PC-9 (cell line): ENCODE data around the gene PAPSS2. TPM values are rescaled to one million over a fixed set of nuclear protein-coding genes. Genes with fewer than 3 reads are reported as not detected.

Source experiments
- BruUV-seq: library from RNA; stranded (reverse); fragments of 400-500 nt; replicated peaks from 2 replicates; lab custom pipeline; 2021; lab: Mats Ljungman, UMichigan
- CTCF ChIA-PET: fragments of 300-600 bp; sonication (Branson Sonifier 250); formaldehyde crosslinking; loops from one replicate; lab custom pipeline; 2022; ENCODE audit warnings: antibody characterized with exemption; lab: Charles Lee
- POLR2A ChIA-PET: fragments of 300-600 bp; sonication (Branson Sonifier 250); formaldehyde crosslinking; loops from one replicate; lab custom pipeline; 2022; ENCODE audit warnings: antibody characterized with exemption; ENCODE audit not compliant: unreplicated experiment; lab: Charles Lee
- DNase-seq, 2 experiments: peaks; one replicate each; pipeline versions ENCODE4 v3.0.0 to v3.0.0-alpha.2; 2015 to 2022; ENCODE audit warnings: mixed read lengths in 1 of 2
- H2AFZ ChIP-seq: fragments of 200-600 bp; sonication (generic); 2 replicates; pipeline ENCODE4 v1.8.1; 2017; ENCODE audit warnings: antibody characterized with exemption
- H3F3A ChIP-seq: fragments of 200-600 bp; sonication (generic); 2 replicates; pipeline ENCODE4 v1.8.1; 2017; ENCODE audit warnings: antibody characterized with exemption, mild to moderate bottlenecking, low read depth; ENCODE audit not compliant: insufficient read depth
- H3K27ac ChIP-seq: fragments of 200-600 bp; sonication (generic); 2 replicates; pipeline ENCODE4 v1.6.1; 2016; ENCODE audit warnings: mixed run types
- H3K27me3 ChIP-seq: fragments of 200-600 bp; sonication (generic); 2 replicates; pipeline ENCODE4 v1.6.1; 2016; ENCODE audit warnings: low read depth, mixed run types; ENCODE audit not compliant: insufficient read depth
- H3K36me3 ChIP-seq: fragments of 200-600 bp; sonication (generic); 2 replicates; pipeline ENCODE4 v1.6.1; 2016; ENCODE audit warnings: low read depth, mixed run types
- H3K4me1 ChIP-seq: fragments of 200-600 bp; sonication (generic); replicated peaks from 2 replicates; pipeline ENCODE4 v1.6.1; 2016; ENCODE audit warnings: mixed run types; ENCODE audit not compliant: insufficient read depth
- H3K4me2 ChIP-seq: fragments of 200-600 bp; sonication (generic); 2 replicates; pipeline ENCODE4 v1.6.1; 2017; ENCODE audit warnings: mixed run types
- H3K4me3 ChIP-seq: fragments of 200-600 bp; sonication (generic); 2 replicates; pipeline ENCODE4 v1.6.1; 2016; ENCODE audit warnings: mixed run types
- H3K79me2 ChIP-seq: fragments of 200-600 bp; sonication (generic); 2 replicates; pipeline ENCODE4 v1.6.1; 2017; ENCODE audit warnings: low read depth, mixed run types
- H3K9me2 ChIP-seq: fragments of 200-600 bp; sonication (generic); 2 replicates; pipeline ENCODE4 v1.8.1; 2017; ENCODE audit warnings: mild to moderate bottlenecking; ENCODE audit not compliant: insufficient read depth
- H3K9me3 ChIP-seq: fragments of 200-600 bp; sonication (generic); 2 replicates; pipeline ENCODE4 v1.8.1; 2016; ENCODE audit warnings: low read depth; ENCODE audit not compliant: insufficient read depth
- H4K20me1 ChIP-seq: fragments of 200-600 bp; sonication (generic); 2 replicates; pipeline ENCODE4 v1.8.1; 2017; ENCODE audit not compliant: insufficient read depth
- EZH2 ChIP-seq: fragments of 200-600 bp; sonication (generic); IDR thresholded peaks from 2 replicates; pipeline ENCODE4 v1.8.0; 2017; ENCODE audit warnings: antibody characterized with exemption, low read depth
- intact Hi-C: fragments of 100-400 bp; cut with micrococcal nuclease; formaldehyde crosslinking; loops from one replicate; pipeline ENCODE4 v1.10.0; 2022; ENCODE audit not compliant: unreplicated experiment
- total RNA-seq: library from RNA; stranded (reverse); gene quantifications from 2 replicates; pipeline ENCODE4 v1.2.3, GENCODE V29; 2021
- TF ChIP-seq, protein P1 (sequence below): fragments of 200-600 bp; sonication (generic); conservative IDR thresholded peaks from 2 replicates; pipeline ENCODE4 v1.6.1; 2017; ENCODE audit warnings: mixed run types, antibody characterized with exemption, mild to moderate bottlenecking, moderate library complexity

PAPSS2 gene
- total RNA-seq, 1 experiment from 2014 or later = 37.4 TPM

DNA sequence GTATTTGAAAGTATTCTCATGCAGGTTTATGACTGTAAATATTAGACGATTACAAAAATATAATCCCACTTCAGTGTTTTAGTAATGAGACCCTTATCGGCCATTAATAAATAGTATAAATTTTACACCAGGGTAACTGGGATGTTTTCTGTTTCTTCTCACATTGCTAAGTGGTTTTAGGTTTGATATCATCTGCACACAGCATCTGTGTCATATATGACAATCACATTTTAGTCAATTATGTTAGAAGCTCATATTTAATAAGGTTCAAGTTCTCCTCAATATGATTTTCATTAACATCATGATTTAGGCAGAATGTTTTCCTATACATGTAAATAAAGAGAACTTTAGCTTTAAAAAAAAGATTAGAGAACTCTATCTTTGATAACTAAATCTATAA, 91.6 kb downstream of the PAPSS2 start:
- H3K27ac ChIP-seq = no peak overlapping the region
- H3F3A ChIP-seq = peaks cover 6% of the 10 kb centered on the region; the same call in 1 of the 2 replicates
- no peaks in the 10 kb centered on the region; the same call in 1 of the 2 replicates for H3K36me3 ChIP-seq
- H3K9me2 ChIP-seq = no peaks in the 10 kb centered on the region
- no peaks in the 10 kb centered on the region for H3K27me3 ChIP-seq
- no peak for DNase-seq
- TF ChIP-seq, protein P1, sequence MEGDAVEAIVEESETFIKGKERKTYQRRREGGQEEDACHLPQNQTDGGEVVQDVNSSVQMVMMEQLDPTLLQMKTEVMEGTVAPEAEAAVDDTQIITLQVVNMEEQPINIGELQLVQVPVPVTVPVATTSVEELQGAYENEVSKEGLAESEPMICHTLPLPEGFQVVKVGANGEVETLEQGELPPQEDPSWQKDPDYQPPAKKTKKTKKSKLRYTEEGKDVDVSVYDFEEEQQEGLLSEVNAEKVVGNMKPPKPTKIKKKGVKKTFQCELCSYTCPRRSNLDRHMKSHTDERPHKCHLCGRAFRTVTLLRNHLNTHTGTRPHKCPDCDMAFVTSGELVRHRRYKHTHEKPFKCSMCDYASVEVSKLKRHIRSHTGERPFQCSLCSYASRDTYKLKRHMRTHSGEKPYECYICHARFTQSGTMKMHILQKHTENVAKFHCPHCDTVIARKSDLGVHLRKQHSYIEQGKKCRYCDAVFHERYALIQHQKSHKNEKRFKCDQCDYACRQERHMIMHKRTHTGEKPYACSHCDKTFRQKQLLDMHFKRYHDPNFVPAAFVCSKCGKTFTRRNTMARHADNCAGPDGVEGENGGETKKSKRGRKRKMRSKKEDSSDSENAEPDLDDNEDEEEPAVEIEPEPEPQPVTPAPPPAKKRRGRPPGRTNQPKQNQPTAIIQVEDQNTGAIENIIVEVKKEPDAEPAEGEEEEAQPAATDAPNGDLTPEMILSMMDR = no peak
- TF ChIP-seq EZH2 = no peak
- POLR2A ChIA-PET = no interaction called here
- no TSS peak for BruUV-seq
- H3K4me2 ChIP-seq = no peak overlapping the region
- no peaks in the 10 kb centered on the region for H3K79me2 ChIP-seq
- H4K20me1 ChIP-seq = no peaks in the 10 kb centered on the region
- intact Hi-C loops = no loop called here
- H3K4me1 ChIP-seq = no peaks in the 10 kb centered on the region
- CTCF ChIA-PET = no interaction called here
- no peak overlapping the region for H2AFZ ChIP-seq
- no peak overlapping the region for H3K4me3 ChIP-seq
- no peaks in the 10 kb centered on the region for H3K9me3 ChIP-seq

DNA sequence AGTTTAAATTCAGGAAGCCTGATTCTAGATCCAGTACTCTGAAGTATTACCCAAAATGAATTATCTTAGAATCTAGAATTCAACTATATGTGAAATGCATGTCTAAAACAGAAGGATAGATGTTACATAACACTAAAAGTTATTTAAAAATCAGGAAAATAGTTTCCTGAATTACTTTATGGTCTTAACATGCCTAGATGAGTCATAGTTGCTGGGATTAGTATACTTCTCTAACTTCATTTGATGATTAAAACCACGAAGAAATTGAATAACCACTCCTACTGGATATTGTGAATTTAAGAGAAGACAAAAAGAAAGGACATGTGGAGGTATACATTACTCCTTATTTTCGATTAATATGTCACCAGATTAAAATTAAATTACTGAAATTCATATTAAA, 92.9 kb downstream of the PAPSS2 start:
- H3K4me2 ChIP-seq = no peak overlapping the region
- H3K27me3 ChIP-seq = no peaks in the 10 kb centered on the region
- H3K27ac ChIP-seq = no peak overlapping the region
- BruUV-seq = no TSS peak
- TF ChIP-seq, protein P1 = no peak
- TF ChIP-seq EZH2 = no peak
- no peaks in the 10 kb centered on the region for H3K4me1 ChIP-seq
- H3K36me3 ChIP-seq = no peaks in the 10 kb centered on the region; the same call in 1 of the 2 replicates
- no peaks in the 10 kb centered on the region for H3K9me2 ChIP-seq
- H3K9me3 ChIP-seq = no peaks in the 10 kb centered on the region
- no peaks in the 10 kb centered on the region for H3K79me2 ChIP-seq
- no peak for DNase-seq
- peaks cover 6% of the 10 kb centered on the region; the same call in 1 of the 2 replicates for H3F3A ChIP-seq
- intact Hi-C loops = no loop called here
- CTCF ChIA-PET = no interaction called here
- H2AFZ ChIP-seq = no peak overlapping the region
- H4K20me1 ChIP-seq = no peaks in the 10 kb centered on the region
- H3K4me3 ChIP-seq = no peak overlapping the region
- POLR2A ChIA-PET = no interaction called here

DNA sequence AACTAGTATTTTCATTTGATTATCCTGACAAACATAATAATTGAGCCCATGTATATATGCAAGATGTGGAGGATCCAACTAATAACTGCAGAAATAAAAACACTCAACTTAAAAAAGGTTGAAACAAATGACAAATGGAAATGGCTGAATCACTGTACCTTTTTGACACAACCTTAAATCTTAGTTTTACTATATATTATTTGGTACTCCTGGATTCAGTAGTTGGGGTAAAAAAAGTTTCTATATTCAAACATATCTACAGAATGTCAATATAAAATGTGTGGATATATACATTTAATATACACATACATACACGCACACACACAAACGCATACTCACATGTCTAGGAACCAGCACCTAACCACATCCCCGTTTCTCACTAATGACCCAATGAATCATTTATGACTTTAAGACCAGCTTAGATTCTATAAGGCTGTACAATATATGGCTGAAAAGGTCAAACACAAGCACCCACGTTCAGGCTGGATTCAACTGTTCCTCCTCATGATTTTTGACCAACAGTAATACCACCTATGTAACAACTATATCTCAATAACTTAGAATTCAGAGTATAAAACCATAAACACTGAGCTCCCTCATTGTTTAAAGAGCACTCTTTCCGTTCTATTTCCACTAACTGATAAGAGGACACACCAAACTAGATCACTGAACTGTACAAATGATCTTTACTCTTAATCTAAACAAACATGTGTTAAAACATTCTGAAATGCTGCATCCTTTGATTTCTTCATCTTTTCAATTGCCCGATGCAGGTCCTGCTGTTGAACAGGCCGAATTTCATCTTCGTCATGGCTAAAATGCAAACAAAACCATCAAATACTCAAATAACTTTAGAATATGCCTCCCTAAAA, 94.6 kb downstream of the PAPSS2 start:
- Histone ChIP-seq H3K27ac (no peak overlapping the region), H3K27me3 (no peaks in the 10 kb centered on the region), H3K36me3 (no peaks in the 10 kb centered on the region; the same call in 1 of the 2 replicates), H2AFZ (no peak overlapping the region), H3K4me3 (no peak overlapping the region), H4K20me1 (no peaks in the 10 kb centered on the region), H3K9me3 (no peaks in the 10 kb centered on the region), H3K9me2 (no peaks in the 10 kb centered on the region), H3K79me2 (no peaks in the 10 kb centered on the region), H3K4me2 (no peak overlapping the region), H3F3A (peaks cover 6% of the 10 kb centered on the region; the same call in 1 of the 2 replicates), H3K4me1 (no peaks in the 10 kb centered on the region)
- no TSS peak for BruUV-seq
- intact Hi-C loops = no loop called here
- ChIA-PET POLR2A (no interaction called here), CTCF (no interaction called here)
- DNase-seq = no peak
- TF ChIP-seq, protein P1 = no peak
- TF ChIP-seq EZH2 = no peak
